Fibroblast of skin of right biceps (primary cell): ENCODE measurements around the gene HEXIM1.

Experiments used
- DNase-seq: peaks from one replicate; pipeline ENCODE4 v3.0.0-alpha.2; 2013

The HEXIM1 gene

GRCh38 chr17:45147581-45148182 lies 593 bp upstream of the HEXIM1 start:
- peak; percentile 98 for DNase-seq

- peak; percentile 86 for DNase-seq
Measured at GRCh38 chr17:45149037-45149668, 878 bp downstream of the HEXIM1 start.

- peak; percentile 59 for DNase-seq
Measured at GRCh38 chr17:45149669-45150664, 1.7 kb downstream of the HEXIM1 start.

- DNase-seq, result no peak
Measured at GRCh38 chr17:45150911-45151809, 2.9 kb downstream of the HEXIM1 start.

- DNase-seq, result no peak
Measured at GRCh38 chr17:45155029-45155428, 6.8 kb downstream of the HEXIM1 start.

- DNase-seq, result no peak
Measured at GRCh38 chr17:45155483-45155882, 7.2 kb downstream of the HEXIM1 start.

- no peak for DNase-seq
Measured at GRCh38 chr17:45156242-45156641, 8.0 kb downstream of the HEXIM1 start.

- peak; percentile 79 for DNase-seq
Measured at GRCh38 chr17:45160447-45161287, 12.4 kb downstream of the HEXIM1 start.

GRCh38 chr17:45161288-45162024 lies 13.2 kb downstream of the HEXIM1 start, which contains the start of gene HEXIM2:
HEXIM2 (plus strand) TSS chr17:45161875; CDS start chr17:45162794, 919 bp downstream.
- DNase-seq, result peak; percentile 100

GRCh38 chr17:45162025-45162687 lies 13.9 kb downstream of the HEXIM1 start:
- DNase-seq, result no peak

GRCh38 chr17:45164734-45165269 lies 16.5 kb downstream of the HEXIM1 start:
- no peak for DNase-seq

GRCh38 chr17:45168991-45169752 lies 20.9 kb downstream of the HEXIM1 start:
- DNase-seq, result no peak

- no peak for DNase-seq
Measured at GRCh38 chr17:45170280-45170930, 22.1 kb downstream of the HEXIM1 start.

- peak; percentile 65 for DNase-seq
Measured at GRCh38 chr17:45170931-45171337, 22.7 kb downstream of the HEXIM1 start.

- DNase-seq, result peak; percentile 31
Measured at GRCh38 chr17:45171338-45172231, 23.3 kb downstream of the HEXIM1 start.

- no peak for DNase-seq
Measured at GRCh38 chr17:45172232-45172540, 23.9 kb downstream of the HEXIM1 start.

- DNase-seq, result peak; percentile 89
Measured at GRCh38 chr17:45172541-45173286, 24.4 kb downstream of the HEXIM1 start.
